ENCODE data around the gene ZNF804B.

The ZNF804B gene

GRCh38 chr7:88801046-88801445 is 41.5 kb downstream of the ZNF804B start:
- WGBS (ENCODE audit: extremely low coverage, insufficient coverage, low lambda C conversion rate): no CpG with 5 or more reads among the region's 3 CpGs
- Histone ChIP-seq H2BK15ac (replicated peaks; ENCODE audit: low read depth) (no peak overlapping the region), H3K4ac (ENCODE audit: low read depth, low read length) (no peak overlapping the region), H3K79me1 (ENCODE audit: low read length) (no peaks in the 10 kb centered on the region), H4K8ac (ENCODE audit: low read depth, low read length) (no peak overlapping the region), H2BK5ac (ENCODE audit: low read length) (no peak overlapping the region), H2BK120ac (ENCODE audit: low read depth, low read length) (no peak overlapping the region), H3K27ac (ENCODE audit: low read depth, low read length) (no peak overlapping the region), H3K9ac (ENCODE audit: low read length) (no peak overlapping the region), H3K56ac (ENCODE audit: low read length) (no peak overlapping the region), H4K5ac (ENCODE audit: low read length) (no peak overlapping the region), H3K36me3 (ENCODE audit: control insufficient read depth, insufficient read depth, low read length) (no peaks in the 10 kb centered on the region), H2AK5ac (ENCODE audit: low read length) (no peak overlapping the region), H3K23ac (ENCODE audit: low read length) (no peak overlapping the region), H3K4me2 (ENCODE audit: low read length) (no peak overlapping the region), H3K4me1 (ENCODE audit: control insufficient read depth, low read depth, low read length) (no peaks in the 10 kb centered on the region), H3K27me3 (ENCODE audit: insufficient read depth, low read length, poor library complexity) (no peaks in the 10 kb centered on the region), H3K18ac (ENCODE audit: low read length) (no peak overlapping the region), H3K4me3 (ENCODE audit: low read length) (no peak overlapping the region), H3K79me2 (ENCODE audit: control insufficient read depth, insufficient read depth, low read length) (no peaks in the 10 kb centered on the region)
- DNase-seq: peak; percentile 7

- Histone ChIP-seq H2BK15ac (replicated peaks; ENCODE audit: low read depth) (no peak overlapping the region), H3K18ac (ENCODE audit: low read length) (no peak overlapping the region), H2AK5ac (ENCODE audit: low read length) (no peak overlapping the region), H3K79me1 (ENCODE audit: low read length) (no peaks in the 10 kb centered on the region), H4K5ac (ENCODE audit: low read length) (no peak overlapping the region), H4K8ac (ENCODE audit: low read depth, low read length) (no peak overlapping the region), H3K23ac (ENCODE audit: low read length) (no peak overlapping the region), H3K4me2 (ENCODE audit: low read length) (no peak overlapping the region), H3K27me3 (ENCODE audit: insufficient read depth, low read length, poor library complexity) (no peaks in the 10 kb centered on the region), H3K4me3 (ENCODE audit: low read length) (no peak overlapping the region), H3K79me2 (ENCODE audit: control insufficient read depth, insufficient read depth, low read length) (no peaks in the 10 kb centered on the region), H3K4ac (ENCODE audit: low read depth, low read length) (no peak overlapping the region), H3K4me1 (ENCODE audit: control insufficient read depth, low read depth, low read length) (no peaks in the 10 kb centered on the region), H2BK5ac (ENCODE audit: low read length) (no peak overlapping the region), H3K27ac (ENCODE audit: low read depth, low read length) (no peak overlapping the region), H3K9ac (ENCODE audit: low read length) (no peak overlapping the region), H3K56ac (ENCODE audit: low read length) (no peak overlapping the region), H2BK120ac (ENCODE audit: low read depth, low read length) (no peak overlapping the region), H3K36me3 (ENCODE audit: control insufficient read depth, insufficient read depth, low read length) (no peaks in the 10 kb centered on the region)
- DNase-seq: no peak
- WGBS (ENCODE audit: extremely low coverage, insufficient coverage, low lambda C conversion rate): no CpG with 5 or more reads among the region's 2 CpGs
Measured at GRCh38 chr7:88806280-88807037, 47.0 kb downstream of the ZNF804B start.

- no peak overlapping the region for H2BK5ac ChIP-seq (ENCODE audit: low read length)
- H2BK15ac ChIP-seq (replicated peaks; ENCODE audit: low read depth): no peak overlapping the region
- H2AK5ac ChIP-seq (ENCODE audit: low read length): no peak overlapping the region
- no peak overlapping the region for H2BK120ac ChIP-seq (ENCODE audit: low read depth, low read length)
- no peak overlapping the region for H3K18ac ChIP-seq (ENCODE audit: low read length)
- no peak overlapping the region for H3K4me2 ChIP-seq (ENCODE audit: low read length)
- H3K4me1 ChIP-seq (ENCODE audit: control insufficient read depth, low read depth, low read length): no peaks in the 10 kb centered on the region
- H3K36me3 ChIP-seq (ENCODE audit: control insufficient read depth, insufficient read depth, low read length): no peaks in the 10 kb centered on the region
- no peak overlapping the region for H3K4ac ChIP-seq (ENCODE audit: low read depth, low read length)
- H3K56ac ChIP-seq (ENCODE audit: low read length): no peak overlapping the region
- no peak overlapping the region for H3K27ac ChIP-seq (ENCODE audit: low read depth, low read length)
- DNase-seq: no peak
- H3K79me2 ChIP-seq (ENCODE audit: control insufficient read depth, insufficient read depth, low read length): no peaks in the 10 kb centered on the region
- no peaks in the 10 kb centered on the region for H3K79me1 ChIP-seq (ENCODE audit: low read length)
- no peaks in the 10 kb centered on the region for H3K27me3 ChIP-seq (ENCODE audit: insufficient read depth, low read length, poor library complexity)
- H4K5ac ChIP-seq (ENCODE audit: low read length): no peak overlapping the region
- H3K23ac ChIP-seq (ENCODE audit: low read length): no peak overlapping the region
- H4K8ac ChIP-seq (ENCODE audit: low read depth, low read length): no peak overlapping the region
- H3K4me3 ChIP-seq (ENCODE audit: low read length): no peak overlapping the region
- H3K9ac ChIP-seq (ENCODE audit: low read length): no peak overlapping the region
Measured at GRCh38 chr7:88818552-88818951, 59.1 kb downstream of the ZNF804B start.

- Histone ChIP-seq H2AK5ac (ENCODE audit: low read length) (no peak overlapping the region), H3K56ac (ENCODE audit: low read length) (no peak overlapping the region), H3K9ac (ENCODE audit: low read length) (no peak overlapping the region), H3K79me2 (ENCODE audit: control insufficient read depth, insufficient read depth, low read length) (no peaks in the 10 kb centered on the region), H3K36me3 (ENCODE audit: control insufficient read depth, insufficient read depth, low read length) (no peaks in the 10 kb centered on the region), H4K8ac (ENCODE audit: low read depth, low read length) (no peak overlapping the region), H3K18ac (ENCODE audit: low read length) (no peak overlapping the region), H3K4me2 (ENCODE audit: low read length) (no peak overlapping the region), H2BK120ac (ENCODE audit: low read depth, low read length) (no peak overlapping the region), H3K4ac (ENCODE audit: low read depth, low read length) (no peak overlapping the region), H3K79me1 (ENCODE audit: low read length) (no peaks in the 10 kb centered on the region), H3K27me3 (ENCODE audit: insufficient read depth, low read length, poor library complexity) (no peaks in the 10 kb centered on the region), H2BK15ac (replicated peaks; ENCODE audit: low read depth) (no peak overlapping the region), H3K27ac (ENCODE audit: low read depth, low read length) (no peak overlapping the region), H2BK5ac (ENCODE audit: low read length) (no peak overlapping the region), H4K5ac (ENCODE audit: low read length) (no peak overlapping the region), H3K23ac (ENCODE audit: low read length) (no peak overlapping the region), H3K4me1 (ENCODE audit: control insufficient read depth, low read depth, low read length) (no peaks in the 10 kb centered on the region), H3K4me3 (ENCODE audit: low read length) (no peak overlapping the region)
- no peak for DNase-seq
- no CpG with 5 or more reads among the region's 3 CpGs for WGBS (ENCODE audit: extremely low coverage, insufficient coverage, low lambda C conversion rate)
Measured at GRCh38 chr7:88826222-88826621, 66.7 kb downstream of the ZNF804B start.

- H3K23ac ChIP-seq (ENCODE audit: low read length): no peak overlapping the region
- no peak overlapping the region for H3K4ac ChIP-seq (ENCODE audit: low read depth, low read length)
- H3K79me1 ChIP-seq (ENCODE audit: low read length): no peaks in the 10 kb centered on the region
- H3K4me1 ChIP-seq (ENCODE audit: control insufficient read depth, low read depth, low read length): no peaks in the 10 kb centered on the region
- no peaks in the 10 kb centered on the region for H3K27me3 ChIP-seq (ENCODE audit: insufficient read depth, low read length, poor library complexity)
- H3K4me2 ChIP-seq (ENCODE audit: low read length): no peak overlapping the region
- H3K79me2 ChIP-seq (ENCODE audit: control insufficient read depth, insufficient read depth, low read length): no peaks in the 10 kb centered on the region
- H3K4me3 ChIP-seq (ENCODE audit: low read length): no peak overlapping the region
- no peak overlapping the region for H4K5ac ChIP-seq (ENCODE audit: low read length)
- H2AK5ac ChIP-seq (ENCODE audit: low read length): no peak overlapping the region
- DNase-seq: peak; percentile 71
- no peak overlapping the region for H2BK120ac ChIP-seq (ENCODE audit: low read depth, low read length)
- H3K27ac ChIP-seq (ENCODE audit: low read depth, low read length): no peak overlapping the region
- no peak overlapping the region for H3K18ac ChIP-seq (ENCODE audit: low read length)
- H2BK15ac ChIP-seq (replicated peaks; ENCODE audit: low read depth): no peak overlapping the region
- no CpG with 5 or more reads among the region's 3 CpGs for WGBS (ENCODE audit: extremely low coverage, insufficient coverage, low lambda C conversion rate)
- H3K36me3 ChIP-seq (ENCODE audit: control insufficient read depth, insufficient read depth, low read length): no peaks in the 10 kb centered on the region
- no peak overlapping the region for H3K56ac ChIP-seq (ENCODE audit: low read length)
- H2BK5ac ChIP-seq (ENCODE audit: low read length): no peak overlapping the region
- no peak overlapping the region for H4K8ac ChIP-seq (ENCODE audit: low read depth, low read length)
- no peak overlapping the region for H3K9ac ChIP-seq (ENCODE audit: low read length)
Measured at GRCh38 chr7:88835147-88835728, 75.7 kb downstream of the ZNF804B start.

GRCh38 chr7:88842201-88842600 is 82.7 kb downstream of the ZNF804B start:
- Histone ChIP-seq H3K18ac (ENCODE audit: low read length) (no peak overlapping the region), H3K79me2 (ENCODE audit: control insufficient read depth, insufficient read depth, low read length) (no peaks in the 10 kb centered on the region), H2BK15ac (replicated peaks; ENCODE audit: low read depth) (no peak overlapping the region), H3K27ac (ENCODE audit: low read depth, low read length) (no peak overlapping the region), H3K79me1 (ENCODE audit: low read length) (no peaks in the 10 kb centered on the region), H3K27me3 (ENCODE audit: insufficient read depth, low read length, poor library complexity) (no peaks in the 10 kb centered on the region), H4K8ac (ENCODE audit: low read depth, low read length) (no peak overlapping the region), H3K4me2 (ENCODE audit: low read length) (no peak overlapping the region), H2BK5ac (ENCODE audit: low read length) (no peak overlapping the region), H3K23ac (ENCODE audit: low read length) (no peak overlapping the region), H2AK5ac (ENCODE audit: low read length) (no peak overlapping the region), H2BK120ac (ENCODE audit: low read depth, low read length) (no peak overlapping the region), H3K4me1 (ENCODE audit: control insufficient read depth, low read depth, low read length) (no peaks in the 10 kb centered on the region), H3K9ac (ENCODE audit: low read length) (no peak overlapping the region), H3K4me3 (ENCODE audit: low read length) (no peak overlapping the region), H3K4ac (ENCODE audit: low read depth, low read length) (no peak overlapping the region), H3K56ac (ENCODE audit: low read length) (no peak overlapping the region), H3K36me3 (ENCODE audit: control insufficient read depth, insufficient read depth, low read length) (no peaks in the 10 kb centered on the region), H4K5ac (ENCODE audit: low read length) (no peak overlapping the region)
- DNase-seq: no peak

Data from mesendoderm (in vitro differentiated cells).